ENCODE data around the gene CCL19.

CCL19 gene

DNA sequence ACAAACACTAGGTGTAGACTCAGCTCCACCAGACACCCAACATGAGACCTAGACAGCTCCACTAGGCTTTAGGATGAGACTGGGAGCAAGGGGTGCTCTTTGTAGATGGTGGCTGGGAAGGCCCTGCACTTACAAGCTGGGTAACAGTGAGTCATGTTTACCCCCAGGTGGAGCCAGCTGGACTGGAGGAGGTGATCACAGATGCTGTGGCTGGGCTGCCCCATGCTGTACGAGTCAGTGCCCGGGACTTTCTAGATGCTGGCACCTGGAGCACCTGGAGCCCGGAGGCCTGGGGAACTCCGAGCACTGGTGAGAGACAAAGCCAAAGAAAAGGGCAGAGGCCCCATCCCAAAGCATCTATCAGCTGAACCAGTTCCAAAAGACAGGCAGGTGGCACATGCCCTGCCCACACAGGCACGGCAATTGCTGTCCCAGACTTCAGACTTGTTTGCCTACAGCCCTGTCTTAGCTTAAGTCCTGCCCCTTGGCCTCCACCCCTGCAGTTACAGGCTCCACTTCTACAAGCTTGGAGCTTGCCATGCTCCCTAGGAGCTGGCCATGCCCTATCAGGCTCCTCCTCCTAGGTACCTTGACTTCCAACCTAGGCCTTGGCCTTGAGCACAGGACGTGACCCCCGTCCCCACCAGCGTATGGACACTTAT is 31.4 kb downstream of the CCL19 start:
- DNase-seq: no peak

GRCh38 chr9:34658461-34658860 is 32.6 kb downstream of the CCL19 start:
- no peak for DNase-seq

- DNase-seq: no peak
Observed at GRCh38 chr9:34656992-34657391, 34.1 kb downstream of the CCL19 start.

DNA sequence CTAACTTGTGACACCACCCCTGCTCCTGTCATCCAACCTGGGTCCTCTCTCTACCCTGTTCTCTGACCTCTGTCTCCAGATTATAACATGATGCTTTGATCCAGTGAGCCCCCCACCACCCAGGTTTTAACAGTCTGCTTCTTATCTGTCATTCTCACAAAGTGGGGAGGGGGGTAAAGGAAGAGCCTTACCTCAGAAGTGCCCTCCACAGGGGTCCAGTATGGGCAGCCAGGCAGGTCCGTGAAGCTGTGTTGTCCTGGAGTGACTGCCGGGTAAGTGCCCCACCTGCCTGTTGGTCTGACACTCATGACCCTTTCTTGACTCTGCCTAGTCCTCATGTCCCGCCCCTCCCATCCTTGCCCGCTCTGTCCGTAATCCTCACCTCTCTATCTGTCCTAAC is 35.7 kb downstream of the CCL19 start:
- no peak for DNase-seq

DNA sequence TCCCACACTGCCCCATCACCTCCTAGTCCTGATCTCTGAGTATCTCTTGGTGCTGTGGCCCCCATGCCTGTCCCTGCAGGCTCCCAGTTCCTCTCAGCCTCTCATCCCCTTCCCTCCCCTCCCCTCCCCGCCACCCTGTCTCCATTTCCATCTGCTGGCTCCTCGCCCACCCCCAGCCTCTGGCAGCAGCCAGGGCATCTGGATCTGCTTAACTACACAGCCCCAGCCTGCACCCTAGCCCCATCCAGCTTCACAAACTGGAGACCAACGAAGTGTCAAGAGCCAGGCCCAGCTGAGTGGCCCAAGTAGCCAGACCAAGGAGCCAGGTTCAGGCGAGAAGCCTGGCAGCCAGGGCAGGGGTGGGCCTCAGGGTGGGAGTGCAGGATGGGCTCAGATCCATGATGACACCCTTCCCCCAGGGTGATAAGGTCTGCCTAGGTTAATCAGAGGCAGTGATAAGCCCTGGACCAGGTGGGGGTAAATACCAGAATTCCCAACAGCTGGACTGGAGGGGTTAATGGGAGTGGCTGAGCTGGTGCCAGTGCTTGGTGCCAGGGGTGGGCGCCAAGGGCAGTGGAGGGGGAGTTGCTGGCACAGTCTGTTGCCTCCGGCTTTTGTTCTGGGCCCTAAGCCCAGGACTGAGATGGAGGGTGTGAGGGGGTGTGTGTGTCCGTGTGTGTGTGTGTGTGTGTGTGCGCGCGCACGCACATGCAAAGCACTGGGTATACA is 36.6 kb downstream of the CCL19 start:
- no peak for DNase-seq

- DNase-seq: no peak
Observed at GRCh38 chr9:34653151-34654072, 37.7 kb downstream of the CCL19 start.

GRCh38 chr9:34652602-34653000 is 38.5 kb downstream of the CCL19 start:
- DNase-seq: no peak

DNA sequence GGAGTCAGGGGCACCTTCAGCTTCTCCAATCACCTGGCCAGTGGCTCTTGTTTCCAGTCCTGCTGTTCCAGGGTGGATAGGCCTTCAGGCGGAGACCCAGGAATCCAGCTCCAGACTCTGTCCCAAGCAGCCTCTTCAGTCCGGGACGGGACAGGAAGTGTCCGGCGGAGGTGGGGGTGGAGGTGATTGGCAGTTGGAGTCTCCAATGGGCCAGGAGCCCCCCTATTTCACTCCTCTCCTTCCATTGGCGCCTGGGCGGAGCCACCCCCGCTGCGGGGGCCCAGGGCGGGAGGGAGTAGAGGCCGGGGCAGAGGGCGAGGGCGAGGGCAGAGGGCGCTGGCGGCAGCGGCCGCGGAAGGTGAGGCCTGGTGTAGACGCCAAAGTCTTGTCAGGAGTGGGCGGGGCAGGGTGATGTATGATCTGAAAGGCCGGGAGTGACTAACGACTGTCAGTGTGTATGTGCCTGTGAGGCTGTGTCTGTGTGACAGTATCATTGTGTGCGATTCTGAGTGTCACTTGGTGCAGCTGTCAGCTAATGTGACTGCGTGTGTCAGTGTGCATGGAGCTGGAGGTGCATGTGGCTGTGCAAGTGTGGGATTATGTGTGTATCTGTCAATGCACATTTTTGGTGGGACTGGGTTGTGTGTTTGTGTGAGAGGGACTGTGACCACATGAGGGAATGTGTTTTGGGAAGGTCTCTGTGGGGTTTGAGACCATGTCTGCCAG is 39.0 kb downstream of the CCL19 start, which contains the start of gene IL11RA:
Gene IL11RA, plus strand, starts transcription at position 310 of the 726 bp plus-strand sequence. CDS start 3,033 bp downstream, outside the sequence.
- DNase-seq: peak; percentile 42

DNA sequence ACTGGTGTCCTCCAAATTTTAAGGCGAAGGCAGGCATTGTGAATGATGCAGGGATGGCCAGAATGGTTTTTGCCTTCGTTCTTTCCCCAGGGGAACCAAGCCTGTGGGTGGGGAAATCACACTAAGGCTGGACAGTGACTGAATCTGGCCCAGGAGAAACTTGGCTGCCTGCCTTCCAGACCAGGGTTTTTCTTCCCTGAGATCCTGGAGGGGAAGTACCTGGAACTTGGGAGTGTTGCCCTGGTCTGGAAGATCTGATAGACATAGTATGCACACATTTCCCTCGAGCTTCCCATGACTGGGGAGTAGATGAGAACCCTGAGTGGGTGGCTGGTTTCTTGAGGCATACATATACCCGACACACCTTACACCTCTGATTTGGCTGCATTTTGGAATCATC is 39.8 kb downstream of the CCL19 start:
- no peak for DNase-seq

- DNase-seq: no peak
Observed at GRCh38 chr9:34650816-34651215, 40.3 kb downstream of the CCL19 start.

DNA sequence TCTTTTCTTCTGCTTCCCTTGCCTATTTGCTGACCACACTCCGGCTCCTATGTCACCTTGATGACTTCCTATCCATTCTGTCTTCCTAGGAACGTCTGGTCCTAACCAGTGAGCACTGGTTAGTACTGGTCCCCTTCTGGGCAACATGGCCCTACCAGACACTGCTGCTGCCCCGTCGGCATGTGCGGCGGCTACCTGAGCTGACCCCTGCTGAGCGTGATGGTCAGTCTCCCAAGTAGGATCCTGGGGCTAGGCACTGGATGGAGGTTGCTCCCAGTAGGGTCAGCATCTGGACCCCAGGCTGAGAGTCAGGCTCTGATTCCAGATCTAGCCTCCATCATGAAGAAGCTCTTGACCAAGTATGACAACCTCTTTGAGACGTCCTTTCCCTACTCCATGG is 42.4 kb downstream of the CCL19 start:
- DNase-seq: no peak

DNA sequence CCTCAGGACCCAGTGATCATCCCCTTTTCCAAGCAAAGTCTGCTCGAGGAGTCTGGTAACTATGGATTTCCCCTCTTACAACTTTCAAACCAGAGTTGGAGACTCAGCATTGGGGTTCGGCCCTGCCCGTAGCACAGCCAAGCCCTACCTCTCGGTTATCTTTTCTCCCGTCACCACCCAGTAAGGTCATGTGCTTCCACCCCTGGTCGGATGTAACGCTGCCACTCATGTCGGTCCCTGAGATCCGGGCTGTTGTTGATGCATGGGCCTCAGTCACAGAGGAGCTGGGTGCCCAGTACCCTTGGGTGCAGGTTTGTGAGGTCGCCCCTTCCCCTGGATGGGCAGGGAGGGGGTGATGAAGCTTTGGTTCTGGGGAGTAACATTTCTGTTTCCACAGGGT is 43.4 kb downstream of the CCL19 start:
- DNase-seq: no peak

DNA sequence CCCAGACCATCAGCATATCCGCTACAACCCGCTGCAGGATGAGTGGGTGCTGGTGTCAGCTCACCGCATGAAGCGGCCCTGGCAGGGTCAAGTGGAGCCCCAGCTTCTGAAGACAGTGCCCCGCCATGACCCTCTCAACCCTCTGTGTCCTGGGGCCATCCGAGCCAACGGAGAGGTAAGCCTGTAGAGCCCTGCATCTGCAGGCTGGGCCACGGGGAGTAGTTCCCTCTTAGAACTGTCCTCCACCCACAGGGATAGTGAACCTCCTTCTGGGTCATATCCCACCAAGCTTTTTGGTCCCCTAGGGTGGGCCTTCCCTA is 44.0 kb downstream of the CCL19 start:
- no peak for DNase-seq

DNA sequence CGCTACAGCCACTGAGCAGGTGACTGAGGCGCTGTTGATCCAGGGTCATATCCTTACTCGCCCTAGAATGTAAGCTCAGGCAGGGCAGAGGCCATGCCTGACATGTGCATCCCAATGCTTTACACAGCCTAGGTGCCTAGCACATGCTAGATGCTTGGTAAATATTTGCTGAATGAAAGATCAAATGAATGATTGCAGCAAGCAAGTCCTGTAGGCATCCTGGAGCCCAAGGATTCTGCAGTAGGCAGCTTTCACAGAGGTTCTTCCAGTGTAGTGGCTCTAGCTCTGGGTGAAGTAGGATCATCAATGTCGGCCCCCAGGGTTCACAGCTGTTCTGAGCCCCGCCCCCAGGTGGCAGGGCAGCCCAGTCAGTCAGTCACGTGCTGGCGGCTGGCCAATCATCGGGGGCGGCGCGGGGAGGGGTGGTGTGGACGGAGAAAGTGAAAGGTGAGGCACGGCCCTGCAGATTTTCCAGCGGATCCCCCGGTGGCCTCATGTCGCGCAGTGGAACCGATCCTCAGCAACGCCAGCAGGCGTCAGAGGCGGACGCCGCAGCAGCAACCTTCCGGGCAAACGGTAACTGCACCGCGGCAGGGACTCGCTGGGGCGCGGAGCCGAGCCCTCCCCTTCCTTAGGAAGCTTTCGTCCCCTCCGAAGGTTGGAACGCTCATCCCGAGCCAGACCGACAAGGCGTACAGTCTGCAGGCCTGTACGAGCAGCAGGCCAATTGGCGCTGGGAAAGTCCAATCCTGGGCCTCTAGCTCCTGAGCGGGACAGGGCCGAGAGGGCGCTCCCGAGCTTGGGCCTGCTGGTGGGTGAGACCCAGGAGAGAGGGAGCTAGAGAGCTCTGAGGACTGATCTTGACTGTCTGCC is 44.6 kb downstream of the CCL19 start, which contains the start of gene GALT:
Gene GALT, plus strand, starts transcription at position 465 of the 873 bp plus-strand sequence. Its CDS starts 30 bp downstream, at position 495.
- peak; percentile 91 for DNase-seq

DNA sequence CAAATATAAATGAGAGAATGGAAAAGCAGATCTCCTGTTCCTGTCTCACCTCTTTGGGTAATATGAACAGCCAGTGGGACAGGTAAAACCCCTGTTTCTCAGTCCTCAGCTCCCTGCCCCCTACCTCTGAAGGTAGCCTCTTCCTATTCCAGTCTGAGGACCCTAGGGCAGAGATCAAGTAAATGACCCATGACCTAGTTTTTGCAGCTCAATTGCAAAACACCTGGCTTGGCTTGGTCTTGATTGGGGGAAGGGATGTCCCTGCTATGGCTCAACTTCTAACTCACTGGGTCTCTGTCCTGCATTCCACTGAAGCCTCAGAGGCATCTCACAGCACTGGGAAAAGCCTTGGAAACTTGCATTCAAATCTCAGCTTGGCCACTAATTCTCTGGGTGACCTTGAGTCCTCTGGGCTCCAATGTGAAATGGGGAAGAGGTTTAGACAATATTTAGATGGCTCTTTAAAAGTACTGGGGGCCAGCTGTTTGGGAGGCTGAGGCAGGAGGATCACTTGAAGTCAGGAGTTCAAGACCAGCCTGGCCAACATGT is 46.2 kb downstream of the CCL19 start:
- no peak for DNase-seq

GRCh38 chr9:34642679-34643078 is 48.4 kb downstream of the CCL19 start:
- DNase-seq: no peak
